K562 (cell line): ENCODE results near the gene CNKSR1. TPM values are rescaled to one million over a fixed set of nuclear protein-coding genes. Genes with fewer than 3 reads are reported as not detected.

ENCODE experiments used
- EZH2 ChIP-seq: IDR thresholded peaks from 2 replicates; pipeline ENCODE4 v1.6.1; 2012; ENCODE audit warnings: low read depth, mild to moderate bottlenecking, inconsistent platforms, low read length, borderline replicate concordance
- GABPA ChIP-seq: fragments of 200-800 bp; sonication (Bioruptor generic); conservative IDR thresholded peaks from 2 replicates; pipeline ENCODE4 v1.6.1; 2016; ENCODE audit warnings: low read depth, missing genetic modification characterization, missing compliant biosample characterization
- GABPB1 ChIP-seq: sonication (generic); formaldehyde crosslinking; IDR thresholded peaks from 2 replicates; pipeline ENCODE4 v1.8.0; 2022; ENCODE audit warnings: mild to moderate bottlenecking, missing genetic modification reagents
- JUN ChIP-seq, 2 experiments: sonication (generic) in 1 of 2; formaldehyde crosslinking in 1 of 2; IDR thresholded peaks; 2 replicates each; pipeline versions ENCODE4 v1.6.1 to v1.8.0; 2012 to 2022; ENCODE audit warnings: borderline replicate concordance in 2 of 2, mild to moderate bottlenecking in 2 of 2, improper control_type of control experiment in 1 of 2, low read depth in 1 of 2, low read length in 1 of 2, missing genetic modification reagents in 1 of 2
- KAT7 ChIP-seq: sonication (generic); formaldehyde crosslinking; IDR thresholded peaks from 2 replicates; pipeline ENCODE4 v1.8.0; 2022; ENCODE audit warnings: missing genetic modification reagents, mild to moderate bottlenecking, borderline replicate concordance
- NBN ChIP-seq: fragments of 450-650 bp; IDR thresholded peaks from 2 replicates; pipeline ENCODE4 v1.6.1; 2016; ENCODE audit warnings: low read depth, mild to moderate bottlenecking
- RBBP5 ChIP-seq: fragments of 200-600 bp; sonication (generic); IDR thresholded peaks from 2 replicates; pipeline ENCODE4 v1.6.1; 2012; ENCODE audit warnings: borderline replicate concordance, mild to moderate bottlenecking, low read length, control low read depth, inconsistent platforms; ENCODE audit not compliant: insufficient read depth, poor library complexity, severe bottlenecking
- SREBF2 ChIP-seq: sonication (generic); formaldehyde crosslinking; IDR thresholded peaks from 2 replicates; pipeline ENCODE4 v1.4.0; 2020; ENCODE audit warnings: mild to moderate bottlenecking, missing genetic modification reagents
- TCF7 ChIP-seq: sonication (generic); IDR thresholded peaks from 2 replicates; pipeline ENCODE4 v1.6.1; 2016; ENCODE audit warnings: antibody characterized with exemption, borderline replicate concordance
- polyA plus RNA-seq, 8 experiments: library from polyadenylated mRNA; depleted of rRNA in 4 of 8; stranded (reverse) in 5 of 8; unstranded in 3 of 8; fragments of >200 nt; fragmentation: Nextera tagmentation in 2 of 8; fragmentation: Illumina TruSeq in 1 of 8; extraction: Ambion mirVana in 2 of 8; extraction: Trizol in 1 of 8; gene quantifications; 2 replicates each; pipeline versions ENCODE4 v1.2.1 to v1.2.3, GENCODE V29; 2011 to 2014; ENCODE audit warnings: inconsistent platforms in 1 of 8, missing spikeins in 1 of 8
- total RNA-seq, 7 experiments: library from RNA; depleted of rRNA in 6 of 7; stranded (reverse); fragments of >200 nt in 6 of 7; fragmentation: Illumina TruSeq in 2 of 7; extraction: Trizol in 2 of 7; gene quantifications; 2 replicates each; pipeline versions ENCODE4 v1.2.1 to v1.2.3, GENCODE V29; 2011 to 2021; ENCODE audit warnings: low replicate concordance in 1 of 7
- TF ChIP-seq, protein P1 (sequence below), 3 experiments: fragments of 200-800 bp in 1 of 3; fragments of 250-450 bp in 1 of 3; fragments of 450-650 bp in 1 of 3; sonication (Bioruptor Pico) in 1 of 3; sonication (Bioruptor generic) in 1 of 3; formaldehyde crosslinking in 1 of 3; IDR thresholded peaks; 2 replicates each; pipeline versions ENCODE4 v1.6.1 to v1.8.0; 2016 to 2022; ENCODE audit warnings: mild to moderate bottlenecking in 2 of 3, missing genetic modification characterization in 2 of 3, missing compliant biosample characterization in 1 of 3, moderate library complexity in 1 of 3
- TF ChIP-seq, protein P2 (sequence below): sonication (generic); formaldehyde crosslinking; IDR thresholded peaks from 2 replicates; pipeline ENCODE4 v1.8.1; 2023; ENCODE audit warnings: missing genetic modification reagents, mild to moderate bottlenecking, borderline replicate concordance
- TF ChIP-seq, protein P3 (sequence below): sonication (generic); formaldehyde crosslinking; IDR thresholded peaks from 2 replicates; pipeline ENCODE4 v1.8.1; 2023; ENCODE audit warnings: mild to moderate bottlenecking, missing genetic modification reagents

Gene CNKSR1
- total and polyA plus RNA-seq, 9 of the 15 experiments (the other 6 are each of a cell fraction or from before 2014, with no cell fraction given), result 0.03 to 2.8 (median 1.1) TPM

DNA sequence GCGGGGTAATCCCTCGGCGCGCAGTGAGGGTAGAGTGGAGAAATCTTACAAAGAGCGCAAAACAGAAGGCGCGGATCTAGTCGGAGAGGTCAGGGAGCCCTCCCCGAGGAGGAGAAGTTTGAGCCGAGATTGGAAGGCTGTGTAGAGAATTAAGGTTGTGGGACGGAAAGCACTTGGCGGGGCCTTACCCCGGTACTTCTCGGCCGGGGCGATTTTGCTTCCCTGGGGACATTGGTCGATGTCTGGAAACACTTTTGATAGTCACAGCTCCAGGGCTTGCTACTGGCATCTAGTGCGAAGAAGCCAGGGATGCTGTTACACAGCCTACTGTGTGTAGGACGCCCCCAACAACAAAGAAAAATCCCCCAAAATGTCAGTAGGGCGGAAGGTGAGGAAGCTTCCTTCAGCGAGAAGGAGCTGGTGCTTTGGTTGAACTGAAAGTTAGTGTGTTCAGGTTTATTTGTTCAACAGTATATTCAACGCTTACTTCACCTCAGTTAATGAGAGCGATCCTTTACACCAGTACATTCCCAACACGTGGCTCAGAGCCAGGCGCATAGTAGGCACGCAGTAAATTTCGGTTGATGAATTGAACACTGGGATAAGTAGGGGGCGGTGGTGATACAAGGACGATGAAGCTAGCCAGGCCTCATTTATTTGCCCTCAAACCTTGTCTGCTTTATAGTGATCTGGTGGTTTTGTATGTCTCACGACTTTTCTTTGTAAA lies 57.5 kb downstream of the CNKSR1 start (continued):
- TF ChIP-seq, protein P1, sequence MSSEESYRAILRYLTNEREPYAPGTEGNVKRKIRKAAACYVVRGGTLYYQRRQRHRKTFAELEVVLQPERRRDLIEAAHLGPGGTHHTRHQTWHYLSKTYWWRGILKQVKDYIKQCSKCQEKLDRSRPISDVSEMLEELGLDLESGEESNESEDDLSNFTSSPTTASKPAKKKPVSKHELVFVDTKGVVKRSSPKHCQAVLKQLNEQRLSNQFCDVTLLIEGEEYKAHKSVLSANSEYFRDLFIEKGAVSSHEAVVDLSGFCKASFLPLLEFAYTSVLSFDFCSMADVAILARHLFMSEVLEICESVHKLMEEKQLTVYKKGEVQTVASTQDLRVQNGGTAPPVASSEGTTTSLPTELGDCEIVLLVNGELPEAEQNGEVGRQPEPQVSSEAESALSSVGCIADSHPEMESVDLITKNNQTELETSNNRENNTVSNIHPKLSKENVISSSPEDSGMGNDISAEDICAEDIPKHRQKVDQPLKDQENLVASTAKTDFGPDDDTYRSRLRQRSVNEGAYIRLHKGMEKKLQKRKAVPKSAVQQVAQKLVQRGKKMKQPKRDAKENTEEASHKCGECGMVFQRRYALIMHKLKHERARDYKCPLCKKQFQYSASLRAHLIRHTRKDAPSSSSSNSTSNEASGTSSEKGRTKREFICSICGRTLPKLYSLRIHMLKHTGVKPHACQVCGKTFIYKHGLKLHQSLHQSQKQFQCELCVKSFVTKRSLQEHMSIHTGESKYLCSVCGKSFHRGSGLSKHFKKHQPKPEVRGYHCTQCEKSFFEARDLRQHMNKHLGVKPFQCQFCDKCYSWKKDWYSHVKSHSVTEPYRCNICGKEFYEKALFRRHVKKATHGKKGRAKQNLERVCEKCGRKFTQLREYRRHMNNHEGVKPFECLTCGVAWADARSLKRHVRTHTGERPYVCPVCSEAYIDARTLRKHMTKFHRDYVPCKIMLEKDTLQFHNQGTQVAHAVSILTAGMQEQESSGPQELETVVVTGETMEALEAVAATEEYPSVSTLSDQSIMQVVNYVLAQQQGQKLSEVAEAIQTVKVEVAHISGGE (CRISPR knock-in tag; IDR thresholded peaks at IDR 0.05), result 0 out of 6 replicates have a peak, but pooled peaks of 1 of the 3 experiments have one; percentile 29
- TF ChIP-seq EZH2, result no peak
- peak; percentile 18; the same call in 1 of the 2 replicates for TF ChIP-seq GABPA (tag)
- peak; percentile 76 for TF ChIP-seq KAT7 (CRISPR knock-in tag)
- TF ChIP-seq JUN (IDR thresholded peaks at IDR 0.05; ENCODE audit: borderline replicate concordance, low read depth, low read length), result no peak
- peak; percentile 6; the same call in 1 of the 2 replicates for TF ChIP-seq JUN (CRISPR knock-in tag; IDR thresholded peaks at IDR 0.05; ENCODE audit: borderline replicate concordance)
- TF ChIP-seq GABPB1 (CRISPR knock-in tag), result 0 out of 2 replicates have a peak, but pooled peaks have one; percentile 63
- TF ChIP-seq, protein P2, sequence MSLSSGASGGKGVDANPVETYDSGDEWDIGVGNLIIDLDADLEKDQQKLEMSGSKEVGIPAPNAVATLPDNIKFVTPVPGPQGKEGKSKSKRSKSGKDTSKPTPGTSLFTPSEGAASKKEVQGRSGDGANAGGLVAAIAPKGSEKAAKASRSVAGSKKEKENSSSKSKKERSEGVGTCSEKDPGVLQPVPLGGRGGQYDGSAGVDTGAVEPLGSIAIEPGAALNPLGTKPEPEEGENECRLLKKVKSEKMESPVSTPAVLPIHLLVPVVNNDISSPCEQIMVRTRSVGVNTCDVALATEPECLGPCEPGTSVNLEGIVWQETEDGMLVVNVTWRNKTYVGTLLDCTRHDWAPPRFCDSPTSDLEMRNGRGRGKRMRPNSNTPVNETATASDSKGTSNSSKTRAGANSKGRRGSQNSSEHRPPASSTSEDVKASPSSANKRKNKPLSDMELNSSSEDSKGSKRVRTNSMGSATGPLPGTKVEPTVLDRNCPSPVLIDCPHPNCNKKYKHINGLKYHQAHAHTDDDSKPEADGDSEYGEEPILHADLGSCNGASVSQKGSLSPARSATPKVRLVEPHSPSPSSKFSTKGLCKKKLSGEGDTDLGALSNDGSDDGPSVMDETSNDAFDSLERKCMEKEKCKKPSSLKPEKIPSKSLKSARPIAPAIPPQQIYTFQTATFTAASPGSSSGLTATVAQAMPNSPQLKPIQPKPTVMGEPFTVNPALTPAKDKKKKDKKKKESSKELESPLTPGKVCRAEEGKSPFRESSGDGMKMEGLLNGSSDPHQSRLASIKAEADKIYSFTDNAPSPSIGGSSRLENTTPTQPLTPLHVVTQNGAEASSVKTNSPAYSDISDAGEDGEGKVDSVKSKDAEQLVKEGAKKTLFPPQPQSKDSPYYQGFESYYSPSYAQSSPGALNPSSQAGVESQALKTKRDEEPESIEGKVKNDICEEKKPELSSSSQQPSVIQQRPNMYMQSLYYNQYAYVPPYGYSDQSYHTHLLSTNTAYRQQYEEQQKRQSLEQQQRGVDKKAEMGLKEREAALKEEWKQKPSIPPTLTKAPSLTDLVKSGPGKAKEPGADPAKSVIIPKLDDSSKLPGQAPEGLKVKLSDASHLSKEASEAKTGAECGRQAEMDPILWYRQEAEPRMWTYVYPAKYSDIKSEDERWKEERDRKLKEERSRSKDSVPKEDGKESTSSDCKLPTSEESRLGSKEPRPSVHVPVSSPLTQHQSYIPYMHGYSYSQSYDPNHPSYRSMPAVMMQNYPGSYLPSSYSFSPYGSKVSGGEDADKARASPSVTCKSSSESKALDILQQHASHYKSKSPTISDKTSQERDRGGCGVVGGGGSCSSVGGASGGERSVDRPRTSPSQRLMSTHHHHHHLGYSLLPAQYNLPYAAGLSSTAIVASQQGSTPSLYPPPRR (CRISPR knock-in tag), result peak; percentile 94
- TF ChIP-seq NBN, result 0 out of 2 replicates have a peak, but pooled peaks have one; percentile 14
- TF ChIP-seq TCF7, result no peak
- TF ChIP-seq, protein P3, sequence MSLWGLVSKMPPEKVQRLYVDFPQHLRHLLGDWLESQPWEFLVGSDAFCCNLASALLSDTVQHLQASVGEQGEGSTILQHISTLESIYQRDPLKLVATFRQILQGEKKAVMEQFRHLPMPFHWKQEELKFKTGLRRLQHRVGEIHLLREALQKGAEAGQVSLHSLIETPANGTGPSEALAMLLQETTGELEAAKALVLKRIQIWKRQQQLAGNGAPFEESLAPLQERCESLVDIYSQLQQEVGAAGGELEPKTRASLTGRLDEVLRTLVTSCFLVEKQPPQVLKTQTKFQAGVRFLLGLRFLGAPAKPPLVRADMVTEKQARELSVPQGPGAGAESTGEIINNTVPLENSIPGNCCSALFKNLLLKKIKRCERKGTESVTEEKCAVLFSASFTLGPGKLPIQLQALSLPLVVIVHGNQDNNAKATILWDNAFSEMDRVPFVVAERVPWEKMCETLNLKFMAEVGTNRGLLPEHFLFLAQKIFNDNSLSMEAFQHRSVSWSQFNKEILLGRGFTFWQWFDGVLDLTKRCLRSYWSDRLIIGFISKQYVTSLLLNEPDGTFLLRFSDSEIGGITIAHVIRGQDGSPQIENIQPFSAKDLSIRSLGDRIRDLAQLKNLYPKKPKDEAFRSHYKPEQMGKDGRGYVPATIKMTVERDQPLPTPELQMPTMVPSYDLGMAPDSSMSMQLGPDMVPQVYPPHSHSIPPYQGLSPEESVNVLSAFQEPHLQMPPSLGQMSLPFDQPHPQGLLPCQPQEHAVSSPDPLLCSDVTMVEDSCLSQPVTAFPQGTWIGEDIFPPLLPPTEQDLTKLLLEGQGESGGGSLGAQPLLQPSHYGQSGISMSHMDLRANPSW (CRISPR knock-in tag), result no peak
- TF ChIP-seq RBBP5, result peak; percentile 27
- 0 out of 2 replicates have a peak, but pooled peaks have one; percentile 60 for TF ChIP-seq SREBF2 (CRISPR knock-in tag)
